Measurements from ENCODE around the gene OGFOD1. TPM values are rescaled to one million over a fixed set of nuclear protein-coding genes. Genes with fewer than 3 reads are reported as not detected.

OGFOD1 gene
- total RNA-seq, 1 experiment from 2014 or later: 179 TPM

DNA sequence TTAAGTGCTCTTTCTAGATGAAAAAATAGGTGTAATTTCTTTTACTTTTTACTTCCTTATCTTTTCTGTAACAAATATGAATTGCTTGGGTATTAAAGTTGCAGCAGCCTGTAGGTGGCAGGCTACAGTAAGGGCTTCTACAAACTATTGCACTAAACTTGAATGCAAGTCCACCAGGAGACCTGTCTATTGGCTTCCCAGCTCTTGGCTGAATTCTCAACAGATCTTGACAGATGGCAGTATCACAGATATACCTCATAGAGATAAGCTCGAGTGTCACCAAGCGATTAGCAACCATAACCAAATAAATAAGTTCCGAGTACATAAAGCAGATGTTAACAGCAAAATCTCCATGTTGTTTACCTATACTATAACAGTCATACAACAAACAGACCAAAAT is 62.6 kb downstream of the OGFOD1 start:
- Histone ChIP-seq H3K9me3 (replicated peaks) (no peaks in the 10 kb centered on the region), H3K4me3 (no peak overlapping the region), H3K36me3 (no peaks in the 10 kb centered on the region), H3K4me1 (no peaks in the 10 kb centered on the region), H3K27ac (no peak overlapping the region), H3K27me3 (no peaks in the 10 kb centered on the region)
- peak; percentile 42 to 66 for DNase-seq

- no peak for DNase-seq
- Histone ChIP-seq H3K36me3 (no peaks in the 10 kb centered on the region), H3K4me3 (no peak overlapping the region), H3K4me1 (no peaks in the 10 kb centered on the region), H3K27ac (no peak overlapping the region), H3K9me3 (replicated peaks) (no peaks in the 10 kb centered on the region), H3K27me3 (no peaks in the 10 kb centered on the region)
These were observed 63.5 kb downstream of the OGFOD1 start for GRCh38 chr16:56514845-56515244.

- Histone ChIP-seq H3K27me3 (no peaks in the 10 kb centered on the region), H3K27ac (no peak overlapping the region), H3K9me3 (replicated peaks) (no peaks in the 10 kb centered on the region), H3K4me3 (no peak overlapping the region), H3K4me1 (peaks cover 5% of the 10 kb centered on the region; the same call in 1 of the 2 replicates), H3K36me3 (no peaks in the 10 kb centered on the region)
- DNase-seq: no peak
These were observed 64.3 kb downstream of the OGFOD1 start for GRCh38 chr16:56515665-56516064.

DNA sequence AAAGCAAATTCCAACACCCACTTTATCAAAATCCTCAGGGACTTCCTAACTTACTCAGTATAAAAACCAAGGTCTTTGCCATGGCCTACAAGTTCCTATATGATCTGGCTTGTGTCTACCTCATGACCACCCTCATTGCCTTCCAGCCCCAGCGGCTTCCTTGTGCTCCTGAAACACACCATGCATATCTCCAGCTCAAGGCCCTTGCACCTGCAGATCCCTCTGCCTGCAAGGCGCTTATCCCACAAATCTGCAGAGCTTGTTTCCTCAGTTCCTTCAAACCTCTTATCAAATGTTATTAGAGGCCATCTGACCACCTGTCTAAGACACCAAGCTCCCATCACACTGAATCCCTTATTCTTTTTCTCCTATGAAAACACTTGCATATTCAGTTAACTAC is 65.9 kb downstream of the OGFOD1 start:
- Histone ChIP-seq H3K27ac (no peak overlapping the region), H3K4me3 (no peak overlapping the region), H3K9me3 (replicated peaks) (no peaks in the 10 kb centered on the region), H3K27me3 (no peaks in the 10 kb centered on the region), H3K36me3 (no peaks in the 10 kb centered on the region), H3K4me1 (peaks cover 5% of the 10 kb centered on the region; the same call in 1 of the 2 replicates)
- no peak for DNase-seq

GRCh38 chr16:56518425-56518824 is 67.1 kb downstream of the OGFOD1 start:
- DNase-seq: no peak
- Histone ChIP-seq H3K4me3 (no peak overlapping the region), H3K36me3 (no peaks in the 10 kb centered on the region)

GRCh38 chr16:56519459-56520250 is 68.3 kb downstream of the OGFOD1 start, which contains the start of gene BBS2:
Gene BBS2 (minus strand): TSS chr16:56520024. CDS start chr16:56519862, 162 bp downstream.
- Histone ChIP-seq H3K4me3 (peak within 1 kb of the TSS; percentile 73), H3K4me1 (peaks cover 5% of the 10 kb centered on the region; the same call in 1 of the 2 replicates), H3K27ac (no peak within 1 kb of the TSS), H3K27me3 (peaks cover 3% of the 10 kb centered on the region; the same call in 1 of the 2 replicates), H3K36me3 (no peaks in the 10 kb centered on the region), H3K9me3 (replicated peaks) (no peaks in the 10 kb centered on the region)
- peak; percentile 84 to 89 for DNase-seq

More at GRCh38 chr16:56518425-56518824, 67.1 kb downstream of the OGFOD1 start:
- Histone ChIP-seq H3K27ac (no peak overlapping the region), H3K4me1 (peaks cover 5% of the 10 kb centered on the region; the same call in 1 of the 2 replicates), H3K9me3 (replicated peaks) (no peaks in the 10 kb centered on the region), H3K27me3 (no peaks in the 10 kb centered on the region)

DNA sequence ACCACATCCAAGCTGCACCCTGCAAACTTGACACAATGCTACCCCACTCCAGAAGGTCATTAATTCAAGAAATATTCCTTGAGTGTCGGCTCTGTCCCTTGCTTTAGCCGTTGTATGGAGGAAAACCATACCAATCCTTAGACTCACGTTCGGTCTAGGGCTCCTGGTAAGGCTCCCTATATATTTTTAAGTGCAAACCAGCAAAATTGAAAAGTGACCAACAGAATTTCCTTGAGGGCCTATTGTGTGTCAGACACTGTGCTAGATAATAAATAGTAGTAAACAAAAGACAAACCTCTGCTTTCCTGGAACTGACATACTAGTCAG is 68.9 kb downstream of the OGFOD1 start:
- Histone ChIP-seq H3K4me1 (peaks cover 5% of the 10 kb centered on the region; the same call in 1 of the 2 replicates), H3K9me3 (replicated peaks) (no peaks in the 10 kb centered on the region), H3K36me3 (no peaks in the 10 kb centered on the region), H3K4me3 (peak overlapping the region; percentile 73), H3K27me3 (peaks cover 5% of the 10 kb centered on the region; the same call in 1 of the 2 replicates), H3K27ac (no peak overlapping the region)
- no peak for DNase-seq

DNA sequence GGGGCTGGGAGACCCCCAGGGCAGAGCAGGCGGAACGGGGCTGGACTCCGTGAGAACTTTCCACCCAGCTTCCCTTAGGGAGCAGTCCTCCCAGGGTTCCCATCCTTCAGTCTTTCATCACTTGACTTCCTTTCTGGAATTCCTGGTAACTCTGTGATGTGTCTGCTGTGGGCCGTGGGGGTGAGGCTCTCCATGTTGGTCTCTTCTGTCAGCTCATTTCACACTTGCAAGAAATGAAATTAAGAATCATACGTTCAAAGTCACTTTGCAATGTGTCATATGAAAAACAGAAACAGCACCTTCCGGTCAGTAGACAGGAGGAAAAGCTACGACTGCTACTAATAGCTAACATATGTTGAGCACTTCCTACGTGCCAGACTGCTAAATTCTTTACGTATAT is 73.9 kb downstream of the OGFOD1 start:
- H3K27ac ChIP-seq: no peak overlapping the region
- peaks cover 4% of the 10 kb centered on the region; the same call in 1 of the 2 replicates for H3K4me1 ChIP-seq
- no peak overlapping the region for H3K4me3 ChIP-seq
- peaks cover 3% of the 10 kb centered on the region; the same call in 1 of the 2 replicates for H3K9me3 ChIP-seq (replicated peaks)
- no peak for DNase-seq
- H3K27me3 ChIP-seq: peaks cover 22% of the 10 kb centered on the region; the same call in 1 of the 2 replicates
- no peaks in the 10 kb centered on the region for H3K36me3 ChIP-seq

Other genes starting within 250 kb of the OGFOD1 start
- gene AMFR, start 26.0 kb upstream of the OGFOD1 start, total RNA-seq (2014; rRNA removed; shearing (Covaris generic)): 140 TPM in 2 replicates
- 243 and 262 TPM in 2 replicates for gene NUDT21, start 222 bp upstream of the OGFOD1 start, total RNA-seq (2014; rRNA removed; shearing (Covaris generic))
- gene BBS2, start 68.5 kb downstream of the OGFOD1 start, total RNA-seq (2014; rRNA removed; shearing (Covaris generic)): 10.9 and 11.7 TPM in 2 replicates
- not detected in 2 replicates for gene MT4, start 113.5 kb downstream of the OGFOD1 start, total RNA-seq (2014; rRNA removed; shearing (Covaris generic))
- gene MT3, start 138.0 kb downstream of the OGFOD1 start, total RNA-seq (2014; rRNA removed; shearing (Covaris generic)): not detected in 2 replicates
- 144 and 163 TPM in 2 replicates for gene MT2A, start 157.0 kb downstream of the OGFOD1 start, total RNA-seq (2014; rRNA removed; shearing (Covaris generic))
- not detected in 2 replicates for gene MT1E, start 174.2 kb downstream of the OGFOD1 start, total RNA-seq (2014; rRNA removed; shearing (Covaris generic))
- not detected in 2 replicates for gene MT1M, start 181.1 kb downstream of the OGFOD1 start, total RNA-seq (2014; rRNA removed; shearing (Covaris generic))
- not detected in 2 replicates for gene MT1A, start 187.1 kb downstream of the OGFOD1 start, total RNA-seq (2014; rRNA removed; shearing (Covaris generic))
- not detected in 2 replicates for gene MT1B, start 200.3 kb downstream of the OGFOD1 start, total RNA-seq (2014; rRNA removed; shearing (Covaris generic))
- gene MT1F, start 206.4 kb downstream of the OGFOD1 start, total RNA-seq (2014; rRNA removed; shearing (Covaris generic)): not detected in 2 replicates
- not detected in 2 replicates for gene MT1G, start 216.5 kb downstream of the OGFOD1 start, total RNA-seq (2014; rRNA removed; shearing (Covaris generic))
- gene MT1H, start 218.3 kb downstream of the OGFOD1 start, total RNA-seq (2014; rRNA removed; shearing (Covaris generic)): not detected in 2 replicates
- 95.4 and 97.1 TPM in 2 replicates for gene MT1X, start 230.9 kb downstream of the OGFOD1 start, total RNA-seq (2014; rRNA removed; shearing (Covaris generic))

Measured in SJCRH30 (cell line).